ENCODE data around the gene SATL1.
"Not testable (repeated sequence)": the region's sequence is repeated elsewhere in the genome, so short reads cannot be mapped to it uniquely, and the experiment has no call there.

SATL1 gene

GRCh38 chrX:85139422-85139821, 104.2 kb downstream of the SATL1 start:
- Mint-ChIP-seq H3K4me3 (no peak overlapping the region), H3K4me1 (no peaks in the 10 kb centered on the region), H3K36me3 (no peaks in the 10 kb centered on the region), H3K9me3 (no peaks in the 10 kb centered on the region), H3K27ac (no peak overlapping the region), H3K27me3 (no peaks in the 10 kb centered on the region)
- CTCF ChIA-PET: no interaction called here
- DNase-seq: no peak

GRCh38 chrX:85136409-85136808, 107.2 kb downstream of the SATL1 start:
- H3K4me1 Mint-ChIP-seq: no peaks in the 10 kb centered on the region
- H3K36me3 Mint-ChIP-seq: no peaks in the 10 kb centered on the region
- H3K27ac Mint-ChIP-seq: no peak overlapping the region
- no peaks in the 10 kb centered on the region for H3K9me3 Mint-ChIP-seq
- H3K27me3 Mint-ChIP-seq: no peaks in the 10 kb centered on the region
- H3K4me3 Mint-ChIP-seq: no peak overlapping the region
- no peak for DNase-seq
- CTCF ChIA-PET: no interaction called here

GRCh38 chrX:85115252-85115651, 128.3 kb downstream of the SATL1 start:
- Mint-ChIP-seq H3K36me3 (no peaks in the 10 kb centered on the region), H3K27me3 (no peaks in the 10 kb centered on the region), H3K27ac (no peak overlapping the region), H3K9me3 (no peaks in the 10 kb centered on the region), H3K4me3 (no peak overlapping the region), H3K4me1 (no peaks in the 10 kb centered on the region)
- no peak for DNase-seq
- CTCF ChIA-PET: no interaction called here

- CTCF ChIA-PET: no interaction called here
- Mint-ChIP-seq H3K27me3 (no peaks in the 10 kb centered on the region), H3K4me3 (no peak overlapping the region), H3K27ac (no peak overlapping the region), H3K36me3 (no peaks in the 10 kb centered on the region), H3K9me3 (no peaks in the 10 kb centered on the region), H3K4me1 (no peaks in the 10 kb centered on the region)
- no peak for DNase-seq
Measured at GRCh38 chrX:85114776-85115175, 128.8 kb downstream of the SATL1 start.

GRCh38 chrX:85114171-85114570, 129.4 kb downstream of the SATL1 start:
- Mint-ChIP-seq H3K4me3 (no peak overlapping the region), H3K36me3 (no peaks in the 10 kb centered on the region), H3K27me3 (no peaks in the 10 kb centered on the region), H3K4me1 (no peaks in the 10 kb centered on the region), H3K9me3 (no peaks in the 10 kb centered on the region), H3K27ac (no peak overlapping the region)
- no peak for DNase-seq
- CTCF ChIA-PET: no interaction called here

GRCh38 chrX:85113746-85114145, 129.8 kb downstream of the SATL1 start:
- DNase-seq: no peak
- Mint-ChIP-seq H3K9me3 (no peaks in the 10 kb centered on the region), H3K36me3 (no peaks in the 10 kb centered on the region)

GRCh38 chrX:85112293-85112692, 131.3 kb downstream of the SATL1 start:
- H3K36me3 Mint-ChIP-seq: no peaks in the 10 kb centered on the region
- CTCF ChIA-PET: no interaction called here
- DNase-seq: no peak
- H3K4me1 Mint-ChIP-seq: no peaks in the 10 kb centered on the region
- no peaks in the 10 kb centered on the region for H3K9me3 Mint-ChIP-seq
- H3K4me3 Mint-ChIP-seq: no peak overlapping the region
- no peaks in the 10 kb centered on the region for H3K27me3 Mint-ChIP-seq
- H3K27ac Mint-ChIP-seq: no peak overlapping the region

More at GRCh38 chrX:85113746-85114145, 129.8 kb downstream of the SATL1 start:
- Mint-ChIP-seq H3K4me1 (no peaks in the 10 kb centered on the region), H3K27ac (no peak overlapping the region), H3K27me3 (no peaks in the 10 kb centered on the region), H3K4me3 (no peak overlapping the region)
- CTCF ChIA-PET: no interaction called here

GRCh38 chrX:85111347-85111746, 132.2 kb downstream of the SATL1 start:
- Mint-ChIP-seq H3K9me3 (no peaks in the 10 kb centered on the region), H3K4me1 (no peaks in the 10 kb centered on the region), H3K27ac (no peak overlapping the region), H3K27me3 (no peaks in the 10 kb centered on the region), H3K36me3 (no peaks in the 10 kb centered on the region), H3K4me3 (no peak overlapping the region)
- DNase-seq: no peak
- CTCF ChIA-PET: interaction anchor here (0.9 to 1.6 kb wide), 2 partner anchors 319 to 434 kb away, joined by 6 to 7 read pairs; no protein-coding TSS in a partner anchor

GRCh38 chrX:85109235-85109634, 134.3 kb downstream of the SATL1 start:
- DNase-seq: no peak
- no peaks in the 10 kb centered on the region for H3K4me1 Mint-ChIP-seq
- CTCF ChIA-PET: no interaction called here
- no peaks in the 10 kb centered on the region for H3K36me3 Mint-ChIP-seq
- no peak overlapping the region for H3K27ac Mint-ChIP-seq
- H3K4me3 Mint-ChIP-seq: no peak overlapping the region
- no peaks in the 10 kb centered on the region for H3K27me3 Mint-ChIP-seq
- no peaks in the 10 kb centered on the region for H3K9me3 Mint-ChIP-seq

- no peak overlapping the region for H3K27ac Mint-ChIP-seq
- no peaks in the 10 kb centered on the region for H3K27me3 Mint-ChIP-seq
- H3K4me3 Mint-ChIP-seq: no peak overlapping the region
- DNase-seq: no peak
- CTCF ChIA-PET: no interaction called here
- H3K36me3 Mint-ChIP-seq: no peaks in the 10 kb centered on the region
- H3K4me1 Mint-ChIP-seq: no peaks in the 10 kb centered on the region
- H3K9me3 Mint-ChIP-seq: no peaks in the 10 kb centered on the region
Measured at GRCh38 chrX:85108165-85108564, 135.4 kb downstream of the SATL1 start.

GRCh38 chrX:85107407-85107806, 136.2 kb downstream of the SATL1 start:
- H3K36me3 Mint-ChIP-seq: no peaks in the 10 kb centered on the region
- CTCF ChIA-PET: no interaction called here
- DNase-seq: no peak
- H3K9me3 Mint-ChIP-seq: no peaks in the 10 kb centered on the region
- no peaks in the 10 kb centered on the region for H3K27me3 Mint-ChIP-seq
- no peaks in the 10 kb centered on the region for H3K4me1 Mint-ChIP-seq
- H3K27ac Mint-ChIP-seq: no peak overlapping the region
- no peak overlapping the region for H3K4me3 Mint-ChIP-seq

- H3K27me3 Mint-ChIP-seq: no peaks in the 10 kb centered on the region
- no peak for DNase-seq
- H3K4me3 Mint-ChIP-seq: no peak overlapping the region
- no peaks in the 10 kb centered on the region for H3K4me1 Mint-ChIP-seq
- H3K27ac Mint-ChIP-seq: no peak overlapping the region
- H3K36me3 Mint-ChIP-seq: peaks cover 18% of the 10 kb centered on the region
- no peaks in the 10 kb centered on the region for H3K9me3 Mint-ChIP-seq
- CTCF ChIA-PET: no interaction called here
Measured at GRCh38 chrX:85089321-85089840, 154.2 kb downstream of the SATL1 start.

- Mint-ChIP-seq H3K4me1 (no peaks in the 10 kb centered on the region), H3K27ac (no peak overlapping the region), H3K27me3 (no peaks in the 10 kb centered on the region), H3K36me3 (peaks cover 13% of the 10 kb centered on the region), H3K9me3 (no peaks in the 10 kb centered on the region), H3K4me3 (no peak overlapping the region)
- CTCF ChIA-PET: interaction anchor here (0.6 kb wide), 2 partner anchors 34 to 38 kb away, joined by 3 to 5 read pairs; no protein-coding TSS in a partner anchor
- DNase-seq: no peak
Measured at GRCh38 chrX:85084770-85085393, 158.7 kb downstream of the SATL1 start.

- H3K36me3 Mint-ChIP-seq, H3K9me3 Mint-ChIP-seq, H3K27me3 Mint-ChIP-seq, H3K4me1 Mint-ChIP-seq, CTCF ChIA-PET, H3K4me3 Mint-ChIP-seq, DNase-seq, H3K27ac Mint-ChIP-seq: not testable (repeated sequence)
Measured at GRCh38 chrX:85077247-85077646, 166.3 kb downstream of the SATL1 start.

GRCh38 chrX:85065512-85066198, 177.9 kb downstream of the SATL1 start:
- no peaks in the 10 kb centered on the region for H3K9me3 Mint-ChIP-seq
- no peaks in the 10 kb centered on the region for H3K4me1 Mint-ChIP-seq
- no peaks in the 10 kb centered on the region for H3K27me3 Mint-ChIP-seq
- no peak overlapping the region for H3K27ac Mint-ChIP-seq
- H3K36me3 Mint-ChIP-seq: peaks cover 8% of the 10 kb centered on the region
- no peak for DNase-seq
- H3K4me3 Mint-ChIP-seq: no peak overlapping the region
- CTCF ChIA-PET: no interaction called here
